COLO829 (cell line): Measurements from ENCODE around the gene ANKRD9.

Experiments used
- DNase-seq: peaks from one replicate; pipeline ENCODE4 v3.0.0; 2012; ENCODE audit warnings: low spot score

The ANKRD9 gene

DNA sequence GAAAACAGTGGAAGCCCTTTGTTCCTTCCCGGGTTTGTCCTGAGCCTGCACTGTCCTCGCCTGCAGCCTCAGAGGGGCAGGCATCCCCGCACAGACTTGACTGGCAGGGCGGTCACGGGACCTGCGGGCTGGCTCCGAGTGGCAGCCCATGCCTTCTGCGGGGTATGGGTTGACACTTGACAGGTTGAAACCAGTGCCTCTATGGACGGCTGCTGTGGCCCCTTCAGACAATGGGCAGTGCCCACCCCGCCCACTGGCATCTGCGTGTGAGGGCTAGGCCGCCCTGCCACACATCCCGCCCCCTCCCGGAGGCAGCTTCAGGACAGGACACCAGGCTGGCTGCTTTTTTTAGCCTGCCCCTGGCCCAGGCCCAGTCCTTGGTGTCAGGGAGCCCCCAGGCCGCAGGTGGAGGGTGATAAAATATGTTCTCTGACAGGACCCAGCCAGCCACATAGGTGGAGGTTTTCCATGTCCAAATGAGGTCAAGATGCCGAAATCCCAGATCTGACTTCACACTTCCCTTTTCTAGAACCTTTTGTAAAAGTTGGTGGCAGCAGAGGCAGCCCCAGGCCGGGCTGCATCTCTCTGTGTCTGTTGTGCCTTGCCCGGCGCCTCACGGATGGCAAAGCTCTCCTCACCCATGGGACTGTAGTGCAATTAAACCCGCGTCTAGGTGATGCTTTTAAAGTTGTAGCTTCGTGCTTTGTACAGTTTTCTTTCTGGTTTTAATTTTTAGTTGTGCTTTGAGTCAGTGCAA is 10.0 kb downstream of the ANKRD9 start:
- DNase-seq: no peak

DNA sequence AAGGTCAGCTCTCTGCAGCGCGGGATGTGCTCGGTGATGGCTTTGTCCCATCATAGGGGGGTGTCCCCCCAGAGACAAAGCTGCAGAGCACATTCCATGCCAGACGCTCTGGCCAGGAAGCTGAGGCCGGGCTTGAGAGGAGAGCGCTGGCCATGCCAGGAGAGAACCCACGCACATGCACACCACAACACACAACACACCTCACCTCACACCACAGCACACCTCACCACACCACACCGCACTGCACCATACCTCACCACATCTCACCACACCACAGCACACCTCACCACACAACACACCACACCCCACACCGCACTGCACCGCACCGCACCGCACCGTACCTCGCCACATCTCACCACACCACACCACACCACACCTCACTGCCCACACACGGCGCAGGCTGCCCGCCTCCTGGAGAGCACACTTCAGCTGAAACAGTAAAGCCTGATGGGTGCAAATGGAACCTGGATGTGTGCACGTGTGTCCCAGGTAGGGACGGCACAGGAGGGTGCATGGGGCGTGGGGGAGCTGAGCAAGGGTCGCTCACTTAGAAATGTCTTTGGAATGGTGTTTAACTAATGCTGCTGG is 10.8 kb downstream of the ANKRD9 start:
- DNase-seq: no peak

DNA sequence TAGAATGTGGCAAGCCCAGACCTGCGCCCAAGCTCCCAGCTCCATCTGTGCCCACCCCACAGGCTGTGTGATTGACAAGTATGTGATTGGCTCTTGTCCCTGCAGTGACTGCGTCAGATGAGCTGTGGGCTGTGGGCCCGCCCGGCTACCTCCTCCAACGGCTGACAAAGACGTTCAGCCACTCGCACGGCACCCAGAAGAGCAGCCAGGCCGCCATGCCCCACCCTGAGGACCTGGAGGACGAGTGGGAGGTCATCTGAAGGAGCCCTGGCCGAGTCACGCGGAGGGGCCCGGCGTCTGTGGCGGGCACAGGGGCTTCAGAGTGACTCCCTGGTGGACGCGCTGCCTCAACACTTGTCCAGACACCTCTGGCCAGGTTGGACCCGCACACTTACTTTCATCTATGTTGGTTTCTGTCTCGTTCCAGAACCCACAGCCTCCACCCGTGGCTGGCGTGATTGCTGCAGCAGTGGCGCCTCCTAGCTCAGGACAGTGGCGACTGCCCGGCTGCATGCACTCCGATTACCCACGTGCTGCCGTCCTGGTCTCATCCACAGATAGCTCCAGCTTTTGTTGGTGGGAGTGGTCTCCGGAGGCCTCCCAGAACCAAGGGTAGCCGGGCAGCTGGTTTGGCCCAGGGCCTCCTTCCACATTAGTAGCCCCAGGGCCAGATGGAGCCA is 11.4 kb downstream of the ANKRD9 start:
- DNase-seq: no peak

DNA sequence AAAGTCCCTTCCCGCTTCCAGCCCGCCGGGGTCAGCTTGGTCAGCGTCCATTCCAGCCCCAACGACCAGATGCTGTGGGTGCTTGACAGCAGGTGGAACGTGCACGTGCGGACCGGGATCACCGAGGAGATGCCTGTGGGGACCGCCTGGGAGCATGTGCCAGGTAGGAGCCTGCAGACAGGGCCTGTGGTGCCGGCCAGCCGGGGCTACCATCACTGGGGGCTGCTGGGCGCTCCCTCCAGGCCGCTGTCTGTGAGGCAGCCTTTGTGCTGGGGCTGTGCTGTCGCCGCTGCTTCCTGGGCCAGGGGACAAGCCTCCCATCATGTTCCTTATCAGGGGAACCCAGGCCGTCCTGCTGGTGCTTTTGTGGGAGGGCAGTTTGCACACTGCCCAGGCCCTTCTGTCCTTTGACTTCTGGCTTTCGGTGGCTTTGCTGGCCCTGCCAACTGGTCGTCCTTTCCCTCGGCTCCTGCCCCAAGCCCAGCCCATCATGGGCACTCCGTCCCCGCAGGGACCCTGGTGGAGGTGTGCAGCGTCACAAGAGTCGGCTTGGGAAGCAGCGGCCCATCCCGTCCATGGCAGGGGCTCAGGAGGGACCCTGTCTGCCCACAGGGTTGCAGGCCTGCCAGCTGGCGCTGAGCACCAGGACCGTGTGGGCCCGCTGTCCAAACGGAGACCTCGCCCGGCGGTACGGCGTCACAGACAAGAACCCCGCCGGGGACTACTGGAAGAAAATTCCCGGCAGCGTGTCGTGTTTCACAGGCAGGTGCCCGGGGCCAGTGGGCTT is 12.4 kb downstream of the ANKRD9 start:
- no peak for DNase-seq

DNA sequence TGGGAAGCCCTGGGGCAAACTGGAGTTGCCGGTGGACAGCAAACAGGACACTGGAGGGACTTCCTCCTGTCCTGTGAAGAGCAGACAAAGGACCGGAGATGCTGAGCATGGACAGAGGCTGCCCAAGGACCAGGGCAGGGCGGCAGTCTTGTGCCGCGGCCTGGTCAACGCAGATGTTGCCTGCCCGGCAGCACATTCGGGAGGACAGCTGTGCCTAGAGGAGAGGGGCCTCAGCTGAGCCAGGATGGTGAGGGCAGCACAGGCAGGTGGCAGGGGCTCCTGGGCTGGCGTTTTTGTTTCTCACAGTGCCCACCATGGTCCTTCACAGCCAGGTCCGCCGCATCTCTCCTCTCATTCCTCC is 13.3 kb downstream of the ANKRD9 start:
- no peak for DNase-seq

DNA sequence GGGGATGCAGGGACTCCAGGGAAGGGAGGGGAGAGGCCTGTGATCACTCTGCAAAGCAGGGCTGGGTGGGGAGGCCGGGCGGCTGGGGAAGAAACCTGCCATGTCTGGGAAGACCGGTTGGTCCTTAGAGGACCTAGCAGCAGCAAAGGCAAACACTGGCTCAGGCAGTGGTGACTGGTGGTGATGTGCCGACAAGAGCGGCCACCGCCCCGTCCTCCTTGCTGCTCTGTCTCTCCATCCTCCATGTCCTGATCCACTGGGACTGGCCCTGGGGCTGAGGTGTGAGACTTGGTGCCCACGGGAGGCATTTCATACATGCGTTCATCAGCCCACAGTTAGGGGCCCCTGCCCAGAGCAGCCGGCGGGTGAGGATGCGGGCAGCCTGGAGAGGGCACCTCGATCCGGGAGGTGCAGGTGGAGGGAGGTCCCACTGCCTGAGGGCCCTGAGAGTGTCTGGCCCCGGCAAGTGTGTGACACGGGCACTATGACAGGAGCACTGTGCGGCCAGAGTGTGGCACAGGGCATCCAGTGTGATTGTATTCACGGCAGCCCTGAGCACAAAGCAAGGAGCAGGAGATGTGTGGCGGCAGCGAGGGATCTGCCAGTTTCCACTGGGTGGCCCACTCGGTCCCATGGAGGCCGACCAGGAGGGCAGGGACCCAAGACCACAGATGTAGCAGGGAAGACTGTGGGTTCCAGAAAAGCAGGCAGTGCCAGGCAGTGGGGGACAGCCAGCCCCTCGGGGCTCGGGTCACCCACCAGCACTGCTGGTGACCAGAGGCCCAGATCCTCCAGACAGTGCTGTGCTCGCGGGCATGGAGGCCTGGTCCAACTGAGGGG is 13.9 kb downstream of the ANKRD9 start:
- no peak for DNase-seq

DNA sequence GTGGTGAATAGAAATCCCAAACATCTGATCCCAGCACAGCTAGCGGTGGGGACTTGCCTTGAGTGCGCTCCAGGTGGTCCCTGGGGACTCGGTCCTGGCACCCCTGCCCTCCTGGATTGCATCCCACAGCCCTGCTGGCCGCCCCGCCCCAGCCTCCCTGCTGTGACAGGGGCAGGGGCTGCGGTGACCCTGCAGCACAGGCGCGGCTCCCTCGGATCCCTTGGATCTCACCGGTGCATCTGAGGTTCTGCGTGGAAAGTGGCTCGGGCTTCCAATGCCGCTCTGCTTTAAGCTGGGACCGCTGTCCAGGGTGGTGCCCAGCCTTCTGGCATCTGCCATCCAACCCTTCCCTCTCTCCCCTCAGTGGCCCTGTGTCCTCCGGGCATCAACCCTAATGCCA is 16.0 kb downstream of the ANKRD9 start:
- DNase-seq: no peak

DNA sequence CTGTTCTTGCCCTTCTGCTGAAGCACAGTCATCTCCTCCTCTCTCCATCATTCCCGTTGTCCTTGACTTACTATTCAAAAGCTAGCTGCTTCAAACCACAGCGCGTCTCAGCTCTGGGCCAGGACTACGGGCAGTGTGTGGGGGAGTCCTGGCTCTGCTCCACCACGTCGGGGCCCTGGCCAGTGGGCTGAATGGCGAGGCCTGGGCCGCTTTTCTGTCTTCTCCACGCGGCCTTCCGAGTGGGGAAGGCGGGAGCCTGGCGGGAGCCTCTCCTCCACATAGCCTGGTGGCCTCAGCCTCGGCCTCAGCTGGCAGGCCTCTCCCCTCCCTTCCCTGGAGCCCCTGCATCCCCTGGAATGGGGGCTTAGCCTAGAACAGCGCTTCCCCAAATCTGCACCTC is 16.5 kb downstream of the ANKRD9 start:
- DNase-seq: no peak

DNA sequence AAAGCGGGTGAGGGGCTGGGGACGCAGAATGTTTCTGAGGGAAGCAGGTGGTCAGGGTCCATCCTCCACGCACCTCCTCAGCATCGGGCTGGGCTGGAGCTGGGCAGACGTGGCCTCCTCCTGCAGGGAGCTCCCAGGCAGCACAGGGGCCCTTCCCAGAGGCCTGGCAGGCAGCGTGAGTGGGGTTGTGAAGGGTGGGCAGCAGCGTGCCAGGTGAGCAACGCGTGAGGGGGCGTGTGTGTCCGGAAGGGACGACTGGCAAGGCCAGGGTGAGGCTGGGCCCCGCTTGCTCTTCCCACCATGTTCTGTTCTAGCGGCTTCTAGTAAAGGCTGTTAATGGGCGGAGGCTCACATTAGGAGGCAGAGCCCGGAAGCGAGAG is 17.1 kb downstream of the ANKRD9 start:
- DNase-seq: no peak

DNA sequence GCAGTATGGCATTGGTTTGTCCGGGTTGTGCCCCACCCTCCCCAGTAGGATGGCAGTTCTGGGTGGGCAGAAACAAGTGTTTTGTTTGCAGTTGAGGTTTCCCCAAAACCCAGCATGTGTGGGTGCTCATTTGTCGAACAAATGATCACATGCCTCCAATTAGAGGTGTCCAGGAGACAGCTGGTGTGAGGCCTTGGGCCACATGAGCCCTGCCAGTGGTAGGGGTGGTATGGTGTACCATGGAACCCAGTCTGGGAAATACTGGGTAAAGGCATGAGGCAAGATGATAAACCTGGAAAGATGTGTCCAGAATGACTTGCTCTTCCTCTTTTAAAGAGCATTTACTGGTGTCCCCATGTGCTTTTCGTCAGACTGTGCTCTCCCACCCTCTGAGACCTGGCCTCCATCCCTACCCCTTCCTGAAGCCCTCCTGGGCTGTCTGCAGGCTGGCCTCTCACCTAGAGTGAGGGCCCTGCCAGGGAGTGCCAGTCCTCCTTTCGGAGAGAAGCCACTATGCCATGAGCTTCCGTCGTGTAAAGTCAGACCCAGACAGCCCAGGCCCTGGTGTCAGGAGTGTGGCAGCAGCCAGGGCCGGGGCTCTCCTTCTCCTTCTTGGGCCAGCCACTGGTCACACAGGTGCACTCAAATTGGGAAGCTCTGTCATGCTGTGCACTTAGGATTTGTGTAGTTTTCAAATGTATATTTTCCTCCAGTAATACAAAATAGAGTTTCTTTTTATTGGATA is 17.6 kb downstream of the ANKRD9 start:
- DNase-seq: no peak

DNA sequence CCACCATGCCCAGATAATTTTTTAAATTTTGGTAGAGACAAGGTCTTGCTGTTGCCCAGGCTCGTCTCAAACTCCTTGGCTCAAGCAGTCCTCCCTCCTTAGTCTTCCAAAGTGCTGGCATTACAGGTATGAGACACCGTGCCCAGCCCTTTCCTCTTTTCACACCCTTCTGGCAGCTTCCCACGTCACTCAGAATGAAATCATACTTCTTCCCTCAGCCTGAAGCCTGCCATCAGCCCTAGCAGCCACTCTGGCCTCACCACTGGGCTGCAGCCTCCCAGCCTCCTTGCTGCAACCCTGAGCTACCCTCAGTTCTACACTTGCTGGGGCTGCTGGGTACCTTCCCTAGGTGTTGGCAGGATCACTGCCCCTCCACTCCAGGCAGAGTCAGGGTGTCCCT is 18.2 kb downstream of the ANKRD9 start:
- no peak for DNase-seq

DNA sequence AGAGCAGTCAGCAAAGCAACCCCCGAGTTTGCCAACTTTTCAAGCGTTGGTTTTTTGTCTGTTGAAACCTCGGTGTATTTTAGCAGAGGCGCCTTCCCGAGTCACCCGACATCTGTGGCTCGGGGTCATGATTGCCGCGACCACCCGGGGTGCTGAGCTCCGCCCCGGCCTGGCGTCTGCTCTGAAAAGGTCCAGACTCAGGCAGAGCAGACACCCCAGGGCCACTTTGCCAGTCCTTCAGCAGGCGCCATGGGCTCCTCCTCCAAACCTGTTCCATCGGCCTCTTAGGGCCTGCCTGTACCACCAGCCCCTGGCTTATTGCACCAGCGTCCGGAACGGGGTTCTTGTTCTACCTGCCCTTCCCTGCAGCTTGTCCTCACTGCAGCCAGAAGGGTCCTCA is 19.1 kb downstream of the ANKRD9 start:
- no peak for DNase-seq

DNA sequence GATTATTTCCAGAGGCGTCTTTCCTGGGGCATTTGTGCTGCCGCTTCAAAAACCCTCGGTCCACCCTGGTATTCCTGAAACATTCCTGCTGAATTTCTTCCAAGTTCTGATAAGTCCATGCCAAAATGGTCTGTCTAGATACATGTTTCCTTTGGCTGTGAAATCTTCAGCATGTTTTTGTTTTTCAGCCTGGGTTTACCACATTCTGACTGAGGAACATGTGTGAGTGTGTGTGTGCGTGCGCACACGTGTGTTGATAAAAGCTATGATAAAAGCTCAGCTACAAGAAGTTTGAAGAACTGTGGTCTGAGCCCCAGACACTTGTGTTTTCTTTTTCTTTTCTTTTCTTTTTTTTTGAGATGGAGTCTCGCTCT is 22.4 kb downstream of the ANKRD9 start:
- no peak for DNase-seq

DNA sequence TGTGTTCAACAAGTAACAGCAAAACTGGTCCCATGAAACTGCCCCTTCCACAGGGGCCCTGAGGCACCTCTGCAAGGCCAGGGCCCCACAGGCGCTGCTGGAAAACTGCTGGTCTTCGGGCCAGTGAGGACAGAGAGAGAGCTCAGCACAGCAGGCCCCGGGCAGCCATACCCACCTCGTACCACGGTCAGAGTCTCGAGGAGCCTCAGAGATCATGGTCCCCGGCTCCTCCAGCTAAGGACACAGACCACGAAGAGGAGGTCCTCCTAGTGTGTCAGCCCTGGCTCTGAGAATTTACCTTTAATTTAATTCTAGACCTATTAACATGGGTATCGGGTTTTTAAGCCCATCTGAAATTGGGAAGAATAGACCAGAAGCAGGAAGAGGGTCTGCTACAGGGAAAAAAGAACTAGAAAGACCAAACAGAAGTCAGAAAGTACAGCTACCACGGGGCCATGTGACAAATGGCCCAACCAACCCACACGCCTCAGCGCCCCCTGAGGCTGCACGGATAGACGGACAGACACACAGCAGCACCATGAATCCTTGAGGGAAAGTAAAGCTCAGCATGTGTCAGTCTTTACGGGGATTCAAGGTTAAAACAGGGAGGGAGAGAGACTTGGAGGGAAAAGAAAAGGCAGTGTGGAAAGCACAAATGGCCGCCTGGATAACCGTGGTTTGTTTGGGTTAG is 22.9 kb downstream of the ANKRD9 start:
- no peak for DNase-seq

DNA sequence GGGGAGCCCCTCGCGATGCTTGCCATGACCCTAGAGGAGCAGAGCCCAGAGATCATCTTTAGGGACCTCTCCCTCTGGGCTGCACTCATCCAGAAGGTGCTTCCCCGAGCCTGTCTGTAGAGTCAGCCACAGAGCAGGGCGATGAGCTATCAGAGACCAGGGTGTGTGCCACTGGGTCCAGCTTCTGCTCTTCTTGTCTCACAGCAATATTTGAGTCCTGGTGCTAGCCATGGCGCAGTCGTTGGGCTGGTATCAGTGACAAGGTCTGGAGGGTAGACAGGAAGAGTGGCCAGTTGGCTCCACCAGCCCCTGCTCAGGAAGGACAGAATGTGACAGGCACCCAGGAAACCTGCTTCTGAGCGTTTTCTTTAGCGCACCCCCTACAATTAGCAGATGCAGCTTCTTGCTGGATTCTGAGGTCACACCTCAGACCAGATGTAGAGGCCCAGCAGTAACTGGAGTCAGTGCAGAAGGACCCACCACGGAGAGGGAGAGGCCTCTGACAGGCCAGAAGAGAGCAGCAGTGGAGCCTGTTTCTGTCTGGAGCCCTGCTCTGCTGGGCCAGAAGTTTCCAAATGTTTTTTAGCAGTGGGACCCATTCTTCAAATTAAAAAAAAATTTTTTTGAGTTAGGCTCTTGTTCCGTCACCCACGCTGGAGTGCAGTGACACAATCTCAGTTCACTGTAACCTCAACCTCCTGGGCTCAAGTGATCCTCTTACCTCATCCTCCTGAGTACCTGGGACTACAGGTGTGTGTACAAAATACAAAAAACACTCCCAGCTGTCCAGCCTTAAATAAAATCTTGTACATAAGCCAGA is 23.7 kb downstream of the ANKRD9 start:
- no peak for DNase-seq

DNA sequence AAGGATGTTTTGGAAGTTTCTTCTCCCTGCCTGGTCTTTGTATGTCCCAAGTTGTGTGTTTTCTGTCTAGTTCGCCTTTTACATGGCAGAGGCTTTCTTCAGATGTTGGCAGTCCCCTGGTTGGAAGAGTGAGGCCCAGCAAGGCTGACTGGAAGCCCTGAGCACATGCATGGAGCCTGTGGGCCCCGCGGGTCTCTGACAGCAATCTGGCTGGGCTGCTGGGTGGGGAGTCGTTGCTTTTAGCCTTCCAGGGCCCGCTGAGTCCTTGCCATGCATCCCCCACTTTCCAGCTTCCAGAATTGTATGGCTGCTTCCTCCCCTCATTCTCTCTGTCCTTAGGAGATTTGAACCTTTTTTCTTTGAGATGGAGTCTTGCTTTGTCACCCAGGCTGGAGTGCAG is 25.3 kb downstream of the ANKRD9 start:
- DNase-seq: no peak

DNA sequence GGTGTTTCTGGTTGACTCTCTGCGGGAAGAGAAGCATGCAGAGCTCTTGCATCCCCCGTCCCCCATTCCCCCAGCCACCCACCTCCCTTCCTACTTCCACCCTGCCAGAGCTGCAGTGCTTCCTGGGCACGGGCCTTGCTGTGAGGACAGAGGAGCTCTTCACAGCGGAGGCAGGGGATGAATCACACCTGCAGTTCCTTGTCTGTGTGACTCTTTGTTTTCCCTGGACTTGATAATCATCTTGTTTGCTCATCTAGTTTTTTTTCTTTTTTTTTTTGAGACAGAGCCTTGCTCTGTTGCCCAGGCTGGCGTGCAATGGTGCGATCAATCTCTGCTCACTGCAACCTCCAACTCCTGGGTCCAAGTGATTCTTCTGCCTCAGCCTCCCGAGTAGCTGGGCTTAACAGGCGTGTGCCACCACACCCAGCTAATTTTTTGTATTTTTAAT is 27.8 kb downstream of the ANKRD9 start:
- peak; percentile 53 for DNase-seq

DNA sequence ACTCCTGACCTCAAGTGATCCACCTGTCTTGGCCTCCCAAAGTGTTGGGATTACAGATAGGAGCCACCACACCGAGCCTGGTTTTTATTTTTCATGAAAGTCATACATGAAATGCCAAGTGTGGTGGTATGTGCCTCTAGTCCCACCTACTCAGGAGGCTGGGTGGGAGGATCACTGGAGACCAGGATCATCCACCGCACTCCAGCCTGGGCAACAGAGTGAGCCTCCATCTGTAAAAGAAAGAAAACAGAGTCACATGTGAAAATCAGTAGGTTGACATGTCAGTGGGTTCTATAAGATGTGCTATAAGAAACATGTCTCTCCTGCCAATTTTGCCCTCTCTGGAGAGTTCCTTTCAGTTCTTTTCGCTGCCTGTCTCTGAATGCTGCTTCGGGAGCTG is 28.2 kb downstream of the ANKRD9 start:
- no peak for DNase-seq

DNA sequence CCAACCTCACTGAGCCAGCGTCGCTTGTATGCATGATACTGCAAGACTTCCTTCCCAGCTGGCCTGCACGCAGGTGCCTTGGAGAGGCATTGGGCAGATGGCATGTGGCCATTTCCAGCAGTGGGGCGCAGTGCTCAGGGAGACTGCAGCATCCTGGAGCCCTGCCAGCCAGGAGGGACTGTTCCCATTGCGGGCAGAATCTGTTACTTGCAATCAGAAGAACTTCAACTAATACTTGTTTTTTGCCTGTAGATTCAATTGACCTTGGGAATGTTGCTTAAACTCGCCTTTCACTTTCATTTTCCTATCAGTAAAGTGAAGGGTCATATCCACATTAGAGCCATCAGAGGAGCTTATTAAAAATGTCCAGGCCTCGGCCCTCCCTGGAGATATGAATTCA is 29.8 kb downstream of the ANKRD9 start:
- DNase-seq: no peak

DNA sequence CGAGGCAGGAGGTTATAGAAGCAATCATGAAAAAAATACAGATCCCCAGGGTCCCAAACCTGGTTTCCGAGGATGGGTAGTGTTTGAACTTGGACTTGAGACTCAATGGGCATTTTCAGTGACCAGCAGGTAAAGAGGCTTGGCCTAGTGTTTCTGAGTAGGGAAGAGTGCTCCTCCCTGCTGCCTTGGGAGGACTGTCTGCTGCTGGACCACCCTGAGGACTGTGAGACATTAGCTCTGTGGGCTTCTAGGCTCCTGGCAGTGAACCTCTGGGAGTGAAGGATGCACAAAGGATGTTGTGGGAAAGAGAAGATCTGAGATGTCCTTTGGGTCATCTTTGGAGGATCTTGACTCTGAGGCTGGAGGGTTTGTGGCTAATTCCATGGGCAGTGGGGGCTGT is 30.5 kb downstream of the ANKRD9 start:
- DNase-seq: no peak
